ENCODE measurements around the gene EDIL3. TPM values are rescaled to one million over a fixed set of nuclear protein-coding genes. Genes with fewer than 3 reads are reported as not detected.

Gene EDIL3
- total RNA-seq, 1 donor from 2014 or later = 1.1 TPM

GRCh38 chr5:84274585-84275468, 109.9 kb downstream of the EDIL3 start:
- DNase-seq (ENCODE audit: low read depth) (peak; percentile 31), FAIRE-seq (no peak)

GRCh38 chr5:84273517-84273883, 111.2 kb downstream of the EDIL3 start:
- H3K27me3 ChIP-seq (ENCODE audit: control insufficient read depth, insufficient read depth, low read length) = no peaks in the 10 kb centered on the region
- no peaks in the 10 kb centered on the region for H3K36me3 ChIP-seq (ENCODE audit: control insufficient read depth, insufficient read depth, low read length)
- H3K4me3 ChIP-seq (ENCODE audit: low read depth, low read length) = no peak overlapping the region
- TF ChIP-seq CTCF (IDR thresholded peaks at IDR 0.05; ENCODE audit: insufficient read depth, low read length, severe bottlenecking) = no peak
- DNase-seq (ENCODE audit: low read depth) (no peak), FAIRE-seq (no peak)

More at GRCh38 chr5:84274585-84275468, 109.9 kb downstream of the EDIL3 start:
- Histone ChIP-seq H3K4me3 (ENCODE audit: low read depth, low read length) (no peak overlapping the region), H3K36me3 (ENCODE audit: control insufficient read depth, insufficient read depth, low read length) (no peaks in the 10 kb centered on the region), H3K27me3 (ENCODE audit: control insufficient read depth, insufficient read depth, low read length) (no peaks in the 10 kb centered on the region)
- TF ChIP-seq CTCF (IDR thresholded peaks at IDR 0.05; ENCODE audit: insufficient read depth, low read length, severe bottlenecking) = peak; percentile 50

- DNase-seq (ENCODE audit: low read depth) (no peak), FAIRE-seq (no peak)
- Histone ChIP-seq H3K4me3 (ENCODE audit: low read depth, low read length) (no peak overlapping the region), H3K27me3 (ENCODE audit: control insufficient read depth, insufficient read depth, low read length) (no peaks in the 10 kb centered on the region), H3K36me3 (ENCODE audit: control insufficient read depth, insufficient read depth, low read length) (no peaks in the 10 kb centered on the region)
- no peak for TF ChIP-seq CTCF (IDR thresholded peaks at IDR 0.05; ENCODE audit: insufficient read depth, low read length, severe bottlenecking)
Measured at GRCh38 chr5:84272771-84273516, 111.7 kb downstream of the EDIL3 start.

GRCh38 chr5:84265739-84266550, 118.7 kb downstream of the EDIL3 start:
- FAIRE-seq (no peak), DNase-seq (ENCODE audit: low read depth) (no peak)
- no peak for TF ChIP-seq CTCF (IDR thresholded peaks at IDR 0.05; ENCODE audit: insufficient read depth, low read length, severe bottlenecking)
- Histone ChIP-seq H3K27me3 (ENCODE audit: control insufficient read depth, insufficient read depth, low read length) (no peaks in the 10 kb centered on the region), H3K4me3 (ENCODE audit: low read depth, low read length) (no peak overlapping the region), H3K36me3 (ENCODE audit: control insufficient read depth, insufficient read depth, low read length) (no peaks in the 10 kb centered on the region)

- Histone ChIP-seq H3K4me3 (ENCODE audit: low read depth, low read length) (no peak overlapping the region), H3K36me3 (ENCODE audit: control insufficient read depth, insufficient read depth, low read length) (no peaks in the 10 kb centered on the region), H3K27me3 (ENCODE audit: control insufficient read depth, insufficient read depth, low read length) (no peaks in the 10 kb centered on the region)
- DNase-seq (ENCODE audit: low read depth) = peak; percentile 12
- TF ChIP-seq CTCF (IDR thresholded peaks at IDR 0.05; ENCODE audit: insufficient read depth, low read length, severe bottlenecking) = no peak
- no peak for FAIRE-seq
Measured at GRCh38 chr5:84265130-84265529, 119.5 kb downstream of the EDIL3 start.
